Nucleus accumbens (tissue), 56 donors: ENCODE data around the gene ARHGAP10.
"Not testable (repeated sequence)": the region's sequence is repeated elsewhere in the genome, so short reads cannot be mapped to it uniquely, and the experiment has no call there.

Source experiments
- DNase-seq, 56 donors: peaks; one replicate each; lab custom pipeline; 2025; lab: John Stamatoyannopoulos, UW

ARHGAP10 gene

GRCh38 chr4:147969573-147970385, 237.9 kb downstream of the ARHGAP10 start:
- DNase-seq = no peak

DNA sequence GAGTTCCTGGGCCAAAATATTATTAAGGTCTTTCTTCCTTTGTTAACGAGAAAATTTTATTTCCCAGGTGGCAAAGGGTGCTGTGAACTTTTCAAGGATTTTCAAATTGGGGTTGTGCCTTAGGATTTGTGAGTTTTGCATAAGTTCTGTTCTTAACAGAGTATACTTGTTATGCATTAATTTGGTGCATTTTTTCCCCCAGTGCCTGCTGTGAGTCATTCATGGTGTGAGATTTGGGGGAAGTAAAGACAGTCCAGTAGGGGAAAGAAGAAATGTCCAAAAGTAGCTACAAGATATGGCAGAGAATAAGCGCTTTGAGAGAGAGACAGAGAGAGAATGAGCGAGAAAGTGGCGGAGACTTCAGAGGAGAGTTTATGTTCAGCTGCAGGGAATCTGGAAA, 239.2 kb downstream of the ARHGAP10 start:
- no peak for DNase-seq

DNA sequence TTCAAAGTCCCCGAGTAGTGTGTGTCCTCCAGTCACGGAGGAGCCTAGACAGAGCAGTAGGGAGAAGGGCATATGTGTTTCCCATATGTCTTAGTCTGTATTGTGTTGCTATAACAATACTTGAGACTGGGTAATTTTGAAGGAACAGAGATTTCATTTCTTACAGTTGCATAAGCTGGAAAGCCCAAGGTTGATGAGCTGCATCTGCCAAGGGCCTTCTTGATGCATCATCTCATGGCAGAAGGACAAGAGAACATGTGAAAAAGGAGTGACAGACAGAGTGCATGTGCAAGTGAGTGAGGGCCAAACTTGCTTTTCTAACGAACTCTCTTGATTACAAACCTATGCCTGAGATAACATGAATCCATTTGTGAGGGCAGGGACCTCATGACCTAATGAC, 243.4 kb downstream of the ARHGAP10 start:
- DNase-seq = no peak

DNA sequence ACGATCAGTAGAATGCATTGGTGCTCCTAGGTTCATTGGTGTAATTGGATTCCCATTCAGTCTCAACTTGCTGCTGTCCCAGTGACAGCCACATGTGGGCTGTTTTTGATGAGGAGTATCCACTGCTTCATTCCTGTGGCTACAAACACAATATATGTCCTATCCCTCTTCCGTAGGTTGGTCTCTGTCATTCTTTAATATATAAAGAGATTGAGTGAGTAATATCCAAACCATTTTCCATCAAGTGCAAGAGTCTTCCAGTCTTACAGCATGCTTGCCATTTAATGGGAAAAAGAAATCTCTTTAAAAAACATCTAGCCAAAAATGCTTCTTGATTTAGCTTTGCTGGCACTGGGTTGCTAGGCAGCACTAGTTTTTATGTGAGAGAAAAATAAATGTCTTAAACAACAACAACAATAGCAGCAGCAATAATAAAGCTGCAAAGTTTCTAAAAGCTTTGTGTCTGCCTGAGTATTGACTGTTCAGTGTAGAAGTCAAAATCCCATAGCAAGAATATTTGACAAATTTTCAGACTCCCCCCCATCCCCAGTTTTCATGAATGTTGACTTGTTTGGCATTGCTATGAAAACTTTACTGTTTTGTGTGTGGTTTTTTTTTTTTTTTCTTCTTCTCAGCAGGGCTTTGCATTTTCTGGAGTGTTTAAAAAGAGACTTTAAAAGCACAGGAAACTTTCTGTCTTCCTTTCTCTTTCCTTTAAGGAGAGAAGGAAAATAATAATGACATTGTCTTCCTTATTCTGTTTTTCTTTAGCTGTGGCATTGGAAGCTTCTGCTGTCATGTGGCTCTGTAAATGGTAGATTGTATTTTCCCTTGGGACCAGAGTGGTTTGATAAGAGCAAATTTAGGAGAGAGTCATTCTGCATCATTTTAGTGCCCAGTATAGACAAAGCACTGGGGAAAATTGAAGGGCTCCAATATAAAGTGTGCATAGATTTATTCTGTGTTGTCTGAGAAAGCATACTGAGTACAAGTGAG, 244.3 kb downstream of the ARHGAP10 start:
- no peak for DNase-seq

DNA sequence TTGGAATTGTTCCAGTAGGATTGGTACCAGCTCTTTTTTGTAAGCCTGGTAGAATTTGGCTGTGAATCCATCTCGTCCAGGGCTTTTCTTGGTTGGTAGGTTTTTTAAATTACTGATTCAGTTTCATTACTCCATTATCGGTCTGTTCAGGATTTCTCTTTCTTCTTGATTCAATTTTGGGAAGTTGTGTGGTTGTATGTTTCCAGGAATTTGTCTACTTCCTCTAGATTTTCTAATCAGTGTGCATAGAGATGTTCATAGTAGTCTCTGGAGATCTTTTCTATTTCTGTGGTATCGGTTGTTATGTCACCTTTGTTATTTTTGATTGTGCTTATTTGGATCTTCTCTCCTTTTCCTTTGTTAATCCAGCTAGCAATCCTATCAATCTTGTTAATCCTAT, 248.7 kb downstream of the ARHGAP10 start:
- DNase-seq = no peak

DNA sequence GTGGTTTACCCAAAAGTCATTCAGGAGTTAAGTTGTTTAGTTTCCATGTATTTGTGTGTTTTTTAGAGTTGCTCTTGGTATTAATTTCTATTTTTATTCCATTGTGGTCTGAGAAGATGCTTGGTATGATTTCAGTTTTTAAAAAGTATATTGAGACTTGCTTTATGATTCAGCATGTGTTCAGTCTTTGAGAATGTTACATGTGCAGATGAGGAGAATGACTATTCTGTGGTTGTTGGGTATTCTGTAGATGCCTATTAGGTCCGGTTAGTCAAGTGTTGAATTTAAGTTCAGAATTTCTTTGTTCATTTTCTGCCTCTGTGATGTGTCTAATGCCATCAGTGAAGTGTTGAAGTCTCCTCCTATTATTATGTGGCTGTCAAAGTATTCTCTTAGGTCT, 249.4 kb downstream of the ARHGAP10 start:
- no peak for DNase-seq

DNA sequence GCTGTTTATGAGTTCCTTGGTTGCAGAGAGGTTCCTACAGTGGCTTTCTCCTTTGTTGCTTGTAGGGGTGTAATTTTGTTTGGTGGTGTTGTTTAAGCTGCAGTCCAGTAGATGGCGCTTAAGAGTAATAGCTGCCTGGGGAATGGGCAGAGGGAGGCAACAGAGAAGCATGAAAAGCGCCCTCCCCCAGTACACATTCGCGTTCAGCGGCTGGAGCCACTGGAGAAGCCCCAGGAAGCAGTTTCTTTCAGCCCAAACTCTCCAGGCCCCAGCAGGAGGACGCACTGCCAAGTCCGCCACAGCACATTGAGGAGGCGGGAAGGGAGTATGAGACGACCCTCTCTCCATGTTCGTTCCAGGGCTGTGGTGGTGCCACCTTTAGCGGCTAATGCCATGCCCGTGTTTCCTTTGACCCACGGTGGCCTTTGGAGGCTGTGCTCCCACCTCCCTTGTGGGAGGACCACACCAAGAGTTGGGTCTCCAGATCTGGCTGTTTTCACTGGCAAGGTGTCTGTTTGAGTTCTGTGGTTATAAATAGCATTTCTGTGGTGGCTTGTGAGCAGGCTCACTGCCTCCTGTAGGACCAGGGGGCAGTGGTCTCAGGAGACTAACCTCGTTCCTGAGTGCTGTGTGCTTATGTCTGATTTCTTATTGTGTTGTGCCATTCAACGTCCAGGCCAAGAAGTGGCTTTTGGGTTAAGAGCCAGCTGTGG, 252.3 kb downstream of the ARHGAP10 start:
- peak in 7 of 56 donors; percentile 5 to 50 (median 8) for DNase-seq

DNA sequence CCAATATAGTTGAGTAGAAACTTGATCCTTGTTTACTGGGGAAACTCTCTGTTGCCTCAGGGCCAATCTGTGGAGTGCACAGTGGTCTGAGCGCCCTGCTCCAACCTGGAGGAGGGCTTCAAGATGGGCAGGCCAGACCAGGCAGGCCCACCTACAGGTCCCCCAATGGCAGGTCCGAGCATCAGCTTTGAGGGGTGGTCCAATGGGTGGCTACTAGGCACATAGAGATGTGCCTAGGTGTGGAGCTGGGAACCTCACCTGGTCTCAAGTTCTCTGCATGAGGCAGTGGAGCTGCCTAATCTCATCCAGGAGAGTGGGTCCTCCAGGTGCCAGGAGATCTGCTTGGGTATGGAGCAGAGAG, 252.9 kb downstream of the ARHGAP10 start:
- no peak for DNase-seq

DNA sequence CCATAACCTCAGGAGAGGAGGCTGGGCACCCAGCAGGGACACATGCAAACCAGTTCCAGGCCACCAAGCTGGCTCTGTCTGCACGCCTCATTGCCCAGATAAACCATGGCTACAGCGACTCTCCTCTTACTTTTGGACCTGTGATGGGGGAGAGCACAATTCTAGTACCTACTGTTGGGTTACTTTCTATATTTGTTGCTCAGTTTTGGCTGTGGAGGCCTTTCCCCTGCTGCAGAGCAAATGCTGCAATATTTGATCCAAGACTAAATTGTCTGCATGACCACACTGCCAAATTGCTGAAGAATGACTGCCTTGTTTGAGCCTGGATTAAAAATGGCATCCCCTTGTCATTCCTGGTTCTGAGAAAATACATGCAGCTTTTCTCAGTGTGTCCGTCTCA, 253.5 kb downstream of the ARHGAP10 start:
- DNase-seq = no peak

DNA sequence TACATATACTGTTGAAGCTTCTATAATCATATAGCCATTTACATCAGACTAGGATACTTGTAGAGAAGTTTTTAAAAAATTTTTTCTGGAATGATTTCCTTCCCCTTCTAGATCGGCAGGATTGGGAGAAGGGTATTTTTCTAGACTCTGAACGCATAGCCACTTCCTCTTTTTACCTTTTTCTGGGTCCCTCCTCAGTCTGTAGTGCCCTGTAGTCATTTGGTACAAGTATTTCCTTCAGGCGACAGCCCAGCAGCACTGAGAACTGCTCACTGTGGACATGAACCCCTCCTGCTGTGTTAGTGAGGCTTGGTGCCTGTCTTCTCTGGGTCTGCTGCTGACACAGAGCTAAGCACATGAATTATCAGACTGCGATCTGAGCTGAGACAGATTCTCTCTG, 255.4 kb downstream of the ARHGAP10 start:
- no peak for DNase-seq

DNA sequence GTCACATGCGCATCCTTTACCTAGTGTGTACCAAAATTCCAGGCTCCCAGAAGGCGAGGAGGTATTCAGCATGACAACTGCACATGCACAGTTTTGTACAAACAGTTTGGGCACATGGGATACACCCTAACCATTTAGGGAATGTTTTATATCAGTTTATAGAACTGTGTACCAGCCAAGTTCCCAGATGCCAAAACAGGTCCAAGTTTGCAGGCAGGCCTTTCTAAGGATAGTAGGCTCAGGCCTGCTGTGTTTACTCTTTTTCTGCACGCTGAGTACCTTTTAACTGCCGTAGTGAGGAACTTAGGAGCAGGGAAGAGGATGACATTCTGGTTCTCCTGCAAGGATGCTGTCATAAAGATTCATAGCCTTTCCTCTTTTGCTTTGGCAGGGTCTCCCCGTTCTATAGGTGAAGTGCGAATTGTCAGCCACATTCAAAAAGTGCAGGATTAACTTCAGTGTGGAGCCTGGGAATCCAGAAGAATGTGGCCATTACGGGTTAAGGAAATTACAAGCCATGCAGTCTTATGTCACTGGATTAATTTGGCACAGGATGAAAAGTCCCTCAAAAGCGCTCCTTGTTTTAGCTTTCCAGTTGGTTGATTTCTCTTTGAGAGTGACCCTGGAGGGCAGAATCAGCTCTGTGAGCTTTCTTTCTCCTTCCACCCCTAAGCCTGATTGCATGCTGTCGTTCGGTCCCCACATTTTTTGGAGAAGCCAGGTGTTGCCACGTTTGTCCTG, 259.8 kb downstream of the ARHGAP10 start:
- peak in 1 of 56 donors; percentile 4 for DNase-seq

GRCh38 chr4:147994076-147994475, 262.2 kb downstream of the ARHGAP10 start:
- no peak for DNase-seq

- DNase-seq = no peak
Observed at GRCh38 chr4:147994491-147995385, 262.9 kb downstream of the ARHGAP10 start.

- DNase-seq = no peak
Observed at GRCh38 chr4:147996859-147997258, 265.0 kb downstream of the ARHGAP10 start.

- DNase-seq = not testable (repeated sequence)
Observed at GRCh38 chr4:148000038-148000437, 268.1 kb downstream of the ARHGAP10 start.

DNA sequence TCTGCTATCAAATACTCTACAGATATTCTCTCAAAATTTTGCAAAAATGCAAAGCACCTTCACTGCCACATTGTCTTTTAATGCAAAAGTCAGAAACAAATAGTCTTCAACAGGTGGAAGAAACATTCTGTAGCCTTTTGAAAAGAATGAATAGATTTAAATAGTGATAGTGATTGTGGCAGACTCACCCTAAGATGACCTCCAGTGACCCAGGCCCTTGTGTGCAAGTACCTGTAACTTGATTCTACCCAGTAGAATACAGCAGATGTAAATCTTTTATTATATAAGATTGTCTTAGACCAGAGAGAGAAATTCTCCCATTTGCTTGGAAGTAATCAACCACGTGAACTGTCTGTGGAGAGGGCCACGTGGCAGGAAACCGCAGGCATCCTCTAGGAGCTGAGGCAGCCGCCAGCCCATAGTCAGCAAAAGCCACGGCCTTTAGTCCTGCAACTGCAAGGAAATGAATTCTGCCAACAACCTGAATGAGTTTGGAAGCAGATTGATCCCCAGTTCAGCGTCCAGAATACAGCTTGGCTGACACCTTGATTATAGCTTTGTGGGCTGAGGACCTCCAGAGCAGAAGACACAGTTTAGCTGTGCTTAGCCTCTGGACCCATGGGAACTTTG, 272.5 kb downstream of the ARHGAP10 start:
- peak in 5 of 56 donors; percentile 1 to 39 (median 10) for DNase-seq

GRCh38 chr4:148006001-148006400, 274.1 kb downstream of the ARHGAP10 start:
- DNase-seq = no peak

DNA sequence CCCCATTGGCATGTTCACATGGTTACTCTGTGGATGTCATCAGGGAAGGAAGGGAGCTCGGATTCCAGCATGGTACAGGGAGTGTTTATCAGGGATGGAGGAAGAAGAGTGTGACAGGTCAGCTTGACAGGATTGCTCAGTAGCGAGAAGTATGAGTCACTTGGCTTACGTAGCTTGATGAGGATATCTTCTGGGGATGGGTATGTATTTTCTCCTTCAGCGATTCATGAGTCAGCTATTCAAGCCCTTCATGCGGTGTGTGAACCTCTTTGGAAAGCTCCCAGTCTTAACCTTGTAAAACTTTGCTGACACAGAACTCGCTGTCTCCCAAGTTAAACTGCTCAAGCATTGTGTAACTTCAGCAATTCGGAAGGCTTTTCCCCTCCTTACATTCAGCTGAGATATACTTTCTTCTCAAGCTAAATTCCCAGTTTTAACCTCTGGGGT, 275.4 kb downstream of the ARHGAP10 start:
- DNase-seq = no peak
